NCI-H2196 (cell line): ENCODE data around the gene HOXD13.

Experiments used
- DNase-seq: peaks from one replicate; lab custom pipeline; 2025; ENCODE audit not compliant: unreplicated experiment; lab: John Stamatoyannopoulos, UW

Gene HOXD13

GRCh38 chr2:176130957-176131847, 38.7 kb downstream of the HOXD13 start:
- DNase-seq: no peak

GRCh38 chr2:176131848-176132158, 39.3 kb downstream of the HOXD13 start:
- no peak for DNase-seq

GRCh38 chr2:176132205-176133171, 40.0 kb downstream of the HOXD13 start:
- DNase-seq: no peak

- DNase-seq: no peak
These were observed 40.9 kb downstream of the HOXD13 start for GRCh38 chr2:176133389-176133788.

GRCh38 chr2:176134035-176134434, 41.5 kb downstream of the HOXD13 start:
- DNase-seq: no peak

- DNase-seq: peak; percentile 22
These were observed 42.5 kb downstream of the HOXD13 start for GRCh38 chr2:176135035-176135440.

- no peak for DNase-seq
These were observed 44.1 kb downstream of the HOXD13 start for GRCh38 chr2:176136374-176137251.

- no peak for DNase-seq
These were observed 44.7 kb downstream of the HOXD13 start for GRCh38 chr2:176137252-176137580.

GRCh38 chr2:176137906-176138305, 45.4 kb downstream of the HOXD13 start:
- DNase-seq: no peak

- DNase-seq: no peak
These were observed 46.0 kb downstream of the HOXD13 start for GRCh38 chr2:176138526-176138922.

- DNase-seq: no peak
These were observed 46.6 kb downstream of the HOXD13 start for GRCh38 chr2:176138923-176139660.

GRCh38 chr2:176139661-176140512, 47.4 kb downstream of the HOXD13 start:
- no peak for DNase-seq

- peak; percentile 71 for DNase-seq
These were observed 48.2 kb downstream of the HOXD13 start for GRCh38 chr2:176140513-176141317.

- DNase-seq: no peak
These were observed 49.8 kb downstream of the HOXD13 start for GRCh38 chr2:176142281-176142680.
